A549 (cell line): Measurements from ENCODE around the gene TTC19. TPM values are rescaled to one million over a fixed set of nuclear protein-coding genes. Genes with fewer than 3 reads are reported as not detected.

Source experiments
- ATAC-seq, 2 experiments: fragments of 200-7000 bp in 1 of 2; fragments of >200 bp in 1 of 2; cut with Nextera tagmentation in 1 of 2; cut with Tn5 transposase in 1 of 2; 3 replicates each; pipeline versions ENCODE4 v1.8.0 to v1.9.1; 2018 to 2020; ENCODE audit warnings: mild to moderate bottlenecking in 1 of 2, moderate library complexity in 1 of 2
- CTCF ChIA-PET: fragments of 300-600 bp; sonication (Branson Sonifier 250); formaldehyde crosslinking; extraction: SDS; loops from one replicate; lab custom pipeline; 2021; ENCODE audit warnings: antibody characterized with exemption, inconsistent platforms; lab: Yijun Ruan, JAX
- POLR2A ChIA-PET: fragments of 350-600 bp; formaldehyde crosslinking; extraction: SDS; loops from one replicate; lab custom pipeline; 2021; ENCODE audit warnings: antibody characterized with exemption, inconsistent platforms; lab: Yijun Ruan, JAX
- DNase-seq, 2 experiments: peaks; one replicate each; pipeline versions ENCODE4 v3.0.0 to v3.0.0-alpha.2; 2011 to 2016; ENCODE audit warnings: low read depth in 1 of 2, low spot score in 1 of 2
- FAIRE-seq: peaks from 2 replicates; lab custom pipeline; 2011; peaks lifted over from hg19 to GRCh38; lab: Jason Lieb, UNC
- H3K27ac ChIP-seq, 2 experiments: fragments of >200 bp; sonication (Bioruptor Twin); formaldehyde crosslinking; 3 replicates each; pipeline ENCODE4 v1.5.1; 2016 to 2017
- H3K4me1 ChIP-seq: fragments of >200 bp; sonication (Bioruptor Twin); formaldehyde crosslinking; 3 replicates; pipeline ENCODE4 v1.6.1; 2016
- H3K4me2 ChIP-seq: fragments of >200 bp; sonication (Bioruptor Twin); formaldehyde crosslinking; 3 replicates; pipeline ENCODE4 v1.6.1; 2016
- H3K4me3 ChIP-seq: fragments of >200 bp; sonication (Bioruptor Twin); formaldehyde crosslinking; 3 replicates; pipeline ENCODE4 v1.5.1; 2016
- H3K9me3 ChIP-seq: fragments of >200 bp; sonication (Bioruptor Twin); formaldehyde crosslinking; 3 replicates; pipeline ENCODE4 v1.6.1; 2016
- BCL3 ChIP-seq: fragments of >200 bp; sonication (Bioruptor Twin); formaldehyde crosslinking; IDR thresholded peaks from 3 replicates; pipeline ENCODE4 v1.6.1; 2016
- BHLHE40 ChIP-seq: IDR thresholded peaks from 2 replicates; pipeline ENCODE4 v1.6.1; 2012; ENCODE audit warnings: low read depth, low read length, inconsistent platforms
- CBX8 ChIP-seq: fragments of 200-600 bp; sonication (generic); IDR thresholded peaks from 2 replicates; pipeline ENCODE4 v1.6.1; 2016
- CHD2 ChIP-seq: fragments of 150-350 bp; IDR thresholded peaks from 2 replicates; pipeline ENCODE4 v1.6.1; 2014; ENCODE audit warnings: low read length; ENCODE audit not compliant: partially characterized antibody
- EHF ChIP-seq: fragments of 250-450 bp; sonication (Bioruptor Pico); IDR thresholded peaks from 2 replicates; pipeline ENCODE4 v1.5.0; 2020; ENCODE audit warnings: mild to moderate bottlenecking
- EHMT2 ChIP-seq: fragments of 200-600 bp; sonication (generic); IDR thresholded peaks from 2 replicates; pipeline ENCODE4 v1.6.1; 2016; ENCODE audit warnings: antibody characterized with exemption, low read depth, mild to moderate bottlenecking, moderate library complexity
- EP300 ChIP-seq, 2 experiments: fragments of >200 bp; sonication (Bioruptor Twin); formaldehyde crosslinking; IDR thresholded peaks; 2 replicates in 1 of 2; 3 replicates in 1 of 2; pipeline ENCODE4 v1.6.1; 2016 to 2017
- ESRRA ChIP-seq: fragments of 150-350 bp; IDR thresholded peaks from 2 replicates; pipeline ENCODE4 v1.6.1; 2014; ENCODE audit warnings: mild to moderate bottlenecking, low read length, borderline replicate concordance
- FOSB ChIP-seq: fragments of 250-450 bp; sonication (Bioruptor Pico); IDR thresholded peaks from 2 replicates; pipeline ENCODE4 v1.5.0; 2020; ENCODE audit warnings: mild to moderate bottlenecking, moderate library complexity
- HES2 ChIP-seq: fragments of >200 bp; sonication (Bioruptor Twin); formaldehyde crosslinking; IDR thresholded peaks from 2 replicates; pipeline ENCODE4 v1.6.1; 2016
- HEYL ChIP-seq: fragments of 250-450 bp; sonication (Bioruptor Pico); IDR thresholded peaks from 2 replicates; pipeline ENCODE4 v1.8.0; 2021; ENCODE audit warnings: mild to moderate bottlenecking, moderate library complexity
- HMGXB4 ChIP-seq: fragments of 250-450 bp; sonication (Bioruptor Pico); IDR thresholded peaks from 2 replicates; pipeline ENCODE4 v1.5.0; 2021; ENCODE audit warnings: mild to moderate bottlenecking, moderate library complexity, borderline replicate concordance
- JUNB ChIP-seq: fragments of >200 bp; sonication (Bioruptor Twin); formaldehyde crosslinking; IDR thresholded peaks from 2 replicates; pipeline ENCODE4 v1.6.1; 2016
- KDM1A ChIP-seq: fragments of 200-600 bp; sonication (generic); IDR thresholded peaks from 2 replicates; pipeline ENCODE4 v1.6.1; 2016; ENCODE audit warnings: low read depth, mild to moderate bottlenecking
- MYC ChIP-seq: IDR thresholded peaks from 2 replicates; pipeline ENCODE4 v1.6.1; 2012; ENCODE audit warnings: mild to moderate bottlenecking, inconsistent platforms, low read length, improper control_type of control experiment, borderline replicate concordance
- NFE2L2 ChIP-seq: fragments of 150-350 bp; conservative IDR thresholded peaks from 2 replicates; pipeline ENCODE4 v1.6.1; 2014; ENCODE audit warnings: low read length
- PBX3 ChIP-seq: IDR thresholded peaks from 2 replicates; pipeline ENCODE4 v1.6.1; 2012
- PHF8 ChIP-seq: fragments of 200-600 bp; sonication (generic); IDR thresholded peaks from 2 replicates; pipeline ENCODE4 v1.6.1; 2016; ENCODE audit warnings: low read depth, mild to moderate bottlenecking, antibody characterized with exemption, moderate library complexity, borderline replicate concordance
- POLR2A ChIP-seq: IDR thresholded peaks from 2 replicates; pipeline ENCODE4 v1.6.1; 2012; ENCODE audit warnings: mild to moderate bottlenecking, low read length
- RARB ChIP-seq: fragments of 250-450 bp; sonication (Bioruptor Pico); IDR thresholded peaks from 2 replicates; pipeline ENCODE4 v1.8.0; 2021; ENCODE audit warnings: mild to moderate bottlenecking, moderate library complexity
- REST ChIP-seq: fragments of 200-600 bp; sonication (generic); IDR thresholded peaks from 2 replicates; pipeline ENCODE4 v1.6.1; 2016; ENCODE audit warnings: antibody characterized with exemption, mild to moderate bottlenecking, moderate library complexity
- SREBF2 ChIP-seq: fragments of 450-650 bp; IDR thresholded peaks from 2 replicates; pipeline ENCODE4 v1.6.1; 2014; ENCODE audit warnings: mild to moderate bottlenecking, moderate library complexity
- TFCP2L1 ChIP-seq: fragments of 250-450 bp; sonication (Bioruptor Pico); IDR thresholded peaks from 2 replicates; pipeline ENCODE4 v1.5.0; 2021; ENCODE audit warnings: mild to moderate bottlenecking
- TP53 ChIP-seq: fragments of 250-450 bp; sonication (Bioruptor Pico); IDR thresholded peaks from 2 replicates; pipeline ENCODE4 v1.5.0; 2021; ENCODE audit warnings: mild to moderate bottlenecking, moderate library complexity
- WGBS: methylation state at CpG from one replicate; pipeline ENCODE4 v1.1.6; 2017; ENCODE audit errors: missing lambda C conversion rate; 5-methylcytosine and 5-hydroxymethylcytosine counted together
- polyA plus RNA-seq, 4 experiments: library from polyadenylated mRNA; depleted of rRNA in 3 of 4; stranded (reverse); fragments of >200 nt; fragmentation: RNase III in 1 of 4; extraction: RNeasy Plus Mini Kit Qiagen cat#74134 plus additional on column Dnase treatment in 1 of 4; gene quantifications; 2 replicates in 3 of 4; 3 replicates in 1 of 4; pipeline ENCODE4 v1.2.3, GENCODE V29; 2011 to 2017

TTC19 gene
- polyA plus RNA-seq, 2 of the 4 experiments (the other 2 are of a cell fraction), result 16.6 to 30.3 TPM

GRCh38 chr17:15972497-15972951 is 27.1 kb upstream of the TTC19 start:
- 94% methylated on average over 4 of the region's 4 CpGs for WGBS
- H3K27ac ChIP-seq, result no peak overlapping the region

GRCh38 chr17:15973016-15973415 is 26.6 kb upstream of the TTC19 start:
- TF ChIP-seq EP300 (IDR thresholded peaks at IDR 0.05) (no peak), TP53 (CRISPR knock-in tag) (no peak), SREBF2 (no peak), KDM1A (no peak), JUNB (no peak), HEYL (CRISPR knock-in tag) (no peak), PBX3 (no peak), ESRRA (no peak), EHF (CRISPR knock-in tag) (no peak), CHD2 (no peak), NFE2L2 (no peak), REST (no peak), BCL3 (no peak), HES2 (no peak), MYC (no peak), POLR2A (no peak), RARB (CRISPR knock-in tag) (no peak), HMGXB4 (no peak), TFCP2L1 (no peak)
- no peak for DNase-seq
- Histone ChIP-seq H3K4me2 (no peak overlapping the region), H3K4me1 (no peaks in the 10 kb centered on the region), H3K4me3 (no peak overlapping the region), H3K9me3 (no peaks in the 10 kb centered on the region), H3K27ac (no peak overlapping the region)
- FAIRE-seq, result no peak
- ATAC-seq, result no peak
- ChIA-PET POLR2A (no interaction called here), CTCF (interaction anchor here (4.3 kb wide), 1 partner anchor 28 kb away, joined by 21 read pairs; the partner anchor contains the start of gene ADORA2B)

More at GRCh38 chr17:15972497-15972951, 27.1 kb upstream of the TTC19 start:
- CTCF ChIA-PET, result interaction anchor here (4.3 kb wide), 1 partner anchor 28 kb away, joined by 21 read pairs; the partner anchor contains the start of gene ADORA2B
- no peak for FAIRE-seq
- no peak overlapping the region for H3K4me3 ChIP-seq
- POLR2A ChIA-PET, result no interaction called here
- no peaks in the 10 kb centered on the region for H3K9me3 ChIP-seq
- no peak for DNase-seq
- no peak for ATAC-seq
- H3K4me1 ChIP-seq, result no peaks in the 10 kb centered on the region
- no peak for TF ChIP-seq MYC
- TF ChIP-seq CBX8, result no peak
- no peak for TF ChIP-seq EHMT2
- no peak for TF ChIP-seq PHF8
- no peak for TF ChIP-seq FOSB (CRISPR knock-in tag)
- TF ChIP-seq BHLHE40, result no peak
- no peak overlapping the region for H3K4me2 ChIP-seq
